Measurements from ENCODE around the gene ZSWIM6. TPM values are rescaled to one million over a fixed set of nuclear protein-coding genes. Genes with fewer than 3 reads are reported as not detected.

ZSWIM6 gene
- total RNA-seq, 6 experiments from 2014 or later = 2.8 to 7.2 (median 4.1) TPM

GRCh38 chr5:61491861-61492260, 159.8 kb downstream of the ZSWIM6 start:
- Histone ChIP-seq H3K36me3 (peaks cover 0 to 7% (median 0%) of the 10 kb centered on the region in 4 donors), H3K4me3 (no peak overlapping the region), H3K27me3 (no peaks in the 10 kb centered on the region), H3K9me3 (no peaks in the 10 kb centered on the region), H3K27ac (no peak overlapping the region), H3K4me1 (peaks cover 0 to under 1% (median 0%) of the 10 kb centered on the region in 4 donors)
- ATAC-seq = no peak
- intact Hi-C loops (cut with DNase I) = no loop called here
- no peak for TF ChIP-seq POLR2A (IDR thresholded peaks at IDR 0.05)
- no peak for TF ChIP-seq CTCF (IDR thresholded peaks at IDR 0.05)
- WGBS (ENCODE audit: insufficient coverage, low coverage, low lambda C conversion rate, missing lambda C conversion rate) = 100% methylated on average over 1 of the region's 1 CpG
- no peak for DNase-seq

GRCh38 chr5:61493973-61494372, 161.9 kb downstream of the ZSWIM6 start:
- ATAC-seq (no peak), DNase-seq (no peak)
- TF ChIP-seq CTCF (IDR thresholded peaks at IDR 0.05) (no peak), POLR2A (IDR thresholded peaks at IDR 0.05) (no peak)
- peaks cover 0 to 7% (median 0%) of the 10 kb centered on the region in 4 donors for H3K36me3 ChIP-seq
- no peak overlapping the region for H3K4me3 ChIP-seq
- intact Hi-C loops (cut with DNase I) = no loop called here
- no peaks in the 10 kb centered on the region for H3K9me3 ChIP-seq
- H3K27ac ChIP-seq = no peak overlapping the region
- H3K4me1 ChIP-seq = peaks cover 0 to 5% (median 0%) of the 10 kb centered on the region in 4 donors
- 82% methylated on average over 6 of the region's 7 CpGs for WGBS (ENCODE audit: insufficient coverage, low coverage, low lambda C conversion rate, missing lambda C conversion rate)
- no peaks in the 10 kb centered on the region for H3K27me3 ChIP-seq

- no peaks in the 10 kb centered on the region for H3K9me3 ChIP-seq
- ATAC-seq (no peak), DNase-seq (no peak)
- H3K4me3 ChIP-seq = no peak overlapping the region
- H3K27ac ChIP-seq = no peak overlapping the region
- intact Hi-C loops (cut with DNase I) = no loop called here
- H3K36me3 ChIP-seq = peaks cover 0 to 7% (median 0%) of the 10 kb centered on the region in 4 donors
- 100% methylated on average over 2 of the region's 3 CpGs for WGBS (ENCODE audit: insufficient coverage, low coverage, low lambda C conversion rate, missing lambda C conversion rate)
- no peak for TF ChIP-seq CTCF (IDR thresholded peaks at IDR 0.05)
- TF ChIP-seq POLR2A (IDR thresholded peaks at IDR 0.05) = no peak
- no peaks in the 10 kb centered on the region for H3K27me3 ChIP-seq
- peaks cover 0 to 5% (median 0%) of the 10 kb centered on the region in 4 donors for H3K4me1 ChIP-seq
These were observed 164.4 kb downstream of the ZSWIM6 start for GRCh38 chr5:61496446-61496845.

GRCh38 chr5:61496860-61497259, 164.8 kb downstream of the ZSWIM6 start:
- peak; percentile 61 to 90 (median 66) for ATAC-seq
- peaks cover 0 to 5% (median 0%) of the 10 kb centered on the region in 4 donors for H3K4me1 ChIP-seq
- 49% methylated on average over 4 of the region's 4 CpGs for WGBS (ENCODE audit: insufficient coverage, low coverage, low lambda C conversion rate, missing lambda C conversion rate)

More at GRCh38 chr5:61496860-61497259, 164.8 kb downstream of the ZSWIM6 start:
- Histone ChIP-seq H3K4me3 (no peak overlapping the region), H3K36me3 (peaks cover 0 to 7% (median 0%) of the 10 kb centered on the region in 4 donors), H3K9me3 (no peaks in the 10 kb centered on the region), H3K27me3 (no peaks in the 10 kb centered on the region), H3K27ac (no peak overlapping the region)
- TF ChIP-seq POLR2A (IDR thresholded peaks at IDR 0.05) = no peak
- no peak for TF ChIP-seq CTCF (IDR thresholded peaks at IDR 0.05)
- intact Hi-C loops (cut with DNase I) = no loop called here
- no peak for DNase-seq
